HG03432 (cell line): ENCODE data around the gene FSCN2.
A peak's percentile ranks its signal among the peaks of the same experiment; 100 is the strongest.

Experiments
- ATAC-seq: cut with Tn5 transposase; IDR thresholded peaks from one replicate; pipeline ENCODE4 v1.9.1; 2021; ENCODE audit warnings: mild to moderate bottlenecking, moderate library complexity; ENCODE audit not compliant: unreplicated experiment

Gene FSCN2

DNA sequence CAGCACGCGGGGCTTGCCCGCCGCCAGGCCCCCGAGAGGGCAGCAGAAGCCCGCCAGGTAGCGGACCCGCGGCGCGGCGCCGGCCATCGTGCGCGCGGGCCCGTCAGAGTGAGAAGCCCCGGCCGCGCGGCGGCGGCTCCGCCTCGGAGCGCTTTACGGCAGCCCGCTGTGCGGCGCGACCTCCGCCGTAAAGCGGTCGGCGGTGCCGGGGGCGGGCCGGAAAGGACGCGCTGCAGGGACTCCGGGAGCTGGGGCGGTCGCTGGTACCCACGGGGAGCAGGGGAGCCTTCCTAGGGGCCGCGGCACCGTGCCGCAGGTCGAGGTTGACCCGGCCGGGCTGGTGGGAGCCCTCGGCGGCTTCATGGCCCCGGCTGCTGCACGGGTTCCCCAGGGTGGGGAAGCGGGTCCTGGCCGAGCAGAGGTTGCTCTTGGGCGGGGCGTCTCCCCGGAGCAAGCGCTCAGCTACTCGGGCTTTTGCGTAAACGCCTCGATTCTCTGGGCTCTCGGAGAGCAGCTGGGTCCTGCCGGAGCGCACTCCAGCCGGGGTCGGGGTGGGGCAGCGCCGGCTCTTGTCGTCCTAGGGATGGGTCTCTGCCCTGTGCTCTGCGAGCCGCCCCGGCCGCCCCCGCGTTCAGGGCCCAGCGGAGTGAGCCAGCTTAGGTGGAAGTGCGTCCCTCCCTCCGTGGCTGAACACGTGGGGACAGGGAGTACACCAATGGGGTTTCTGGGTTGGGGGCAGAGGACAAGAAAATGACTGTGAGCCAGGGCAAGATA is 24.3 kb downstream of the FSCN2 start, which contains the start of gene FAAP100:
TSS of gene FAAP100 (minus strand) at position 110 of the 774 bp plus-strand sequence. CDS start at position 87, 23 bp downstream.
- peak; percentile 51 for ATAC-seq

DNA sequence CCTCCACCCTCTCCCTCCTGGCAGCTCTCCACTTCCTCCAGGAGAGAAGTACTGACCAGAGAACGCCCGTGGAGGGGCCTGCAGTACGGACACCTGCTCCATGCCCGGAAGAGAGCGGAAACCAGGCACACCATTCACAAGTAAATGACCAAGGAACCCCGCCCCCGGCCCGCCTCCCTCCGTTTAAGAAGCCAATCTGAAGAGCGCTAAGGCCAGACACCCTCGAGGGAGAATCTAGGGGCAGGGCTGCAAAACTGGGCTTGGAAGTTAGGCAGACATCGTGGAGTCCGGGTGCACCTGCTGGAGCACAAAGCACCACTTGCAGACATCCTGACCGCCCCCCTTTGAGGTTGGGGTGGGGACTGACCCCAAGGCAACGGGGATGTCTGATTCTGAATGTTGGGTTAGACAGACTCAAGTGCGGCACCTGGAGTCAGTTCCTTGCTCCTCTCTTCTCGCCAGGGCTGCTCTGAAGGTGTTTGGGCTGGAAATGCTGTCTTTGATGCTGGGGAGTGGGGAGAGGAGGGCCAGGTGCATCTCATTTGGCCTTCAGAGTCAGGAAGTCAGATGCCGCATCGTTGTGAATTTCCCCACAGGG is 24.9 kb downstream of the FSCN2 start:
- ATAC-seq = peak; percentile 32

DNA sequence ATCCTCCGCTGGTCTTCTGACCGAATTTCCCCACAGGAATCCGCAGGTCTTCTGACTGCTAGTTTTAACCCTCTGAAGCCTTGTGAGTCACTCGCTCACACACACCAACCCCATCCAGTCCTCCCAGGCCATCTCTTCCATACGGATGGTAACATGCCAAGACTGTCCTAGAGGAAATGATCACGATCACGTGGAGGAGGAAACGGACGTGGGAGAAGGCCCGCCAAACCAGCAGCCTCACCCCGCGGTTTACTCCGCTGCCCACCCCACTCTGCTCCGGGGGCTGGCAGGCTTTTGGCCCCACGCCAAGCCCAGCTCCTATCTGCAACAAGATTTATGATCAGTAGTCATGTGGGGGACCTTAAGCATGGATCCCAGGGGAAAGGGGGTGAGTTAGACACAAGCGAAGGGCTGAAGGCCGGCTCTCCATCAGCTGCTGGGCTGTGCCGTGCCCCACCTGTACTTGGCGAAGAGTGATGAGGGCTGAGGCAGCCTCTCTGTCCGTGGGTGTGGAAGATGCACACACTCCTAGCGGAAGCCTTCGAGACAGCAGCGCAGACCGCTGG is 25.5 kb downstream of the FSCN2 start:
- no peak for ATAC-seq

DNA sequence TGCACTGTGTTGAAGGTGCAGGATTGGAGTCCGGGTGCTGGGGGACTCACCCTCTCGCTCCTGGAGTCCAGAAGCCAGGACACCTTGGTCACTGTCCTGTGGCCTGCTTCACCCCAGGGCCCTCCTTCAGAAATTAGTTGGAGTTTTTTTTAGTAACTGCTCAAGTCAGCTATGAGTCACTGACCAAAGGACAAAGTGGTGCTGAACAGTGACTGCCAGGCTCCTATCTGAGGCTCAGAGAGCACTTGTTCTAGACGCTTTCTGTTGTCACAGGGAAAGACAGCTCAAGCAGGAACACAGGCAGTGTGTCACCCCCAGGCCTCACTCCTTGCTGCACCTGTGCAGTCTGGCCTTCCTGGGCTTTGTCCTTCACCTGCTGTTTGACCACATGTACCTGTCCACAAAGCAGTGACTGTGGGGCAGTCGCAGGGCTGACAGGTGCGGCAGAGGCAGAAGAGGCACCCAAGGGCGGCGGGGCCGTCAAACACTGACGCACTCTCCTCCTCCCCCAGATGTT is 28.1 kb downstream of the FSCN2 start:
- no peak for ATAC-seq

DNA sequence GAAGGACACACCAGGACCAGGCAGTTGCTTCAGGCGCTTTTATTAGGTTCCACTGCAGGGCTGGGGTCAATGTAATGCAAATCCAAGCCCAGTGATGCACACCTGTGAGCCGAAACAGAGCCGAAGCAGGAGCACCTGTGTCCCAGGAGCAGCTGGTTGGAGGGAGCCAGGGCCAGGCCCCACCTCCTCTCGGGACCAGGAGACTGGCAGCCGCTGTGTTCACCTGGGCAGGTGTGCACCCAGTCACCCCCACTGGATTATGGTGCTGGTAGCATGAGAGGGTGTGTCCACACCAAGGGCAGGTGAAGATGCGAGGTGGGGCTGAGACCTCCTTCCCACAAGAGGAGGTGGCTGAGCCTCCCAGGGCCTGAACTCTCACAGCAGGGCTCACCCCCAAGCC is 28.7 kb downstream of the FSCN2 start:
- no peak for ATAC-seq

DNA sequence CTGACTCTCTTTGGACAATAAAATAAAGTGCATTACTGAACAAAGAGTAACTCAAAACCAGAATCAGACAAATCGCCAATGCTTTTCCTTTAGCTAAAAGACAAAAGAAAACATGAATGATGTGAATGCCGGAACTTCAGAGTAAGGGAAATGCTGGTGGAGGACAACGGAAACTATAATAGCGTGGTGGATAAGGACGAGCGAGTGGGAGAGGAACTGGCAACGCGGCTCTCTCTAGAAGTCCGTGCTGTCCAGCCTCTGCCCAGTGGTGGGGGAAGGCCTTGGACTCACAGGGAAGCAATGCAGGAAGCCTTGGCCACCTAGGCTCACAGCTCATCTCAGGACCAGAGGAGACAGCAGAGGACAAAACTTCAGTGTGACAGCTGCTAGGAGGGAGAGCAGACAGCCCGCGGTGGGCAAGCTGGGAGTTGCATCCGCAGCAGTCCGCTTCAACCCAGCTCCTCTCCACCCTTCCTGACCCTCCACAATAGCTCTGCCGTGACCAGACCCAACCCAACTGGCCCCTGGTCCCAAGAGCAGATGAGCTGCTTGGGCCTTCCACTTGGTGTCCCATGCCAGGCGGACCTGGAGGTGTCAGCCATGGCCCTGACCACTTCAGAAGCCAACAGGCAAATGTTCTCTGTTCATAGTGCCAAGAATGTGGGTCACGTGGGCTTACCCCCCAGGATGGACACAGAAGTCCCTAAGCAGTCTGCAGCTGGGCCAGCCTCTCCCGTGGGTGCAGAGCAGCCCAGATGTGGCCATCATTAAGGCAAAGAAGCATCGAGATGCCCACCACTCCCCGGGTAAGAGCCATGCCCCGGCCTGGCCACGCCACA is 29.3 kb downstream of the FSCN2 start:
- ATAC-seq = no peak

DNA sequence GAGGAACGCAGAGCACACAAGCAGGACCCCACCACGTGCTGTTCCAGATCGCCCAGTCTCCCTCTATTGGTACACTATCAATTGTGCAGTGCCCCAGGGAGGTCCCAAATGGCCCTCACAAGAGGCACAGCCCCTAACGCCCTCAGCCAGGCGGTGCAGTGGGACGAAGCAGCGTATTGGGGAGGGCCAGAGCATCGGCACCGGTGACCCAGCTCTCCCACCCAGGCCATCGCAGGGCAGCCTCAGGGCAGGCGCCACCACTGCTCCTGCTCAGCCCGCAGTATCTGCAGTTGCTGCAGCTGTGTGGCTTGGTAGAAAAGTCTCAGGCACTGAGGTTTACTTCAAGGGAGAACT is 29.9 kb downstream of the FSCN2 start:
- ATAC-seq = no peak

DNA sequence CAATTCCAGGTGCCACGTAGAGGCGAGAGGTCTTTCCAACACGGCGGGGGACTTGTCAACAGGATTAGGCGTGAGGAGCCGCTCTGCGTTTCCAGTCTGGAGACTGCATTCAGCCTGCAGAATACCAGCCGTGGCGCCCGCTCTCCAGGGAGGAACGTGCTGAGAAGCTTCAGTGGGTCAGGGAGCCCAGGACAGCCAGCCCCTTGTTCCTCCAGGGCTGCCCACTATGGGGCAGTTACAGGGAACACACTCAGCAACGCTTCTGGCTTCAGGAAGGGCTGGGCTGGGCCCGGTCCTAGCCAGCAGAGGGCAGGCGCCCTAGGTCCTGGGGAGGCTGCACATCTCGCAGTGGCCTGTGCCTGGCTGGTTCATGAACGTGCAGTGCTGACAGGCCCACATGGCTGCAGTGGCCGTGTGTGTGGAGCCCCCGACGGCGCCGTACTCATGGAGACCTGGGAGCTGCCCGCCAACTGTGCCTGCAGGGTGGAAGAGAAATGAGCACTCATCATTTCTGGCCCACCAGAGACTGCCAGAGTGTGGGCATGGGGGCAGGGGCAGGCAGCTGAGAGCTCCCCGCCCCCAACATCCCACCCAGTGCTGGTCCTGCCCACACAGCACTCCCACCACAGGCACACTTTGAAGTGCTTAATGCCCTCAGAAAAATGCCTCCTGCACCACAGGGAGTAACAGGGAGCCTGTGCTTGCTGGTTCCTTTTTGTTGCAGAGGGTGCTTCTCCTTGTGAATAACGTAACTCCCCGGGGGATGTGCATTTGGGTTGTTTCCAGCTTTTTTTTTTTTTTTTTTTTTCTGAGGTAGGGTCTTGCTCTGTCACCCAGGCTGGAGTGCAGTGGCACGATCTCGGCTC is 31.0 kb downstream of the FSCN2 start:
- no peak for ATAC-seq

DNA sequence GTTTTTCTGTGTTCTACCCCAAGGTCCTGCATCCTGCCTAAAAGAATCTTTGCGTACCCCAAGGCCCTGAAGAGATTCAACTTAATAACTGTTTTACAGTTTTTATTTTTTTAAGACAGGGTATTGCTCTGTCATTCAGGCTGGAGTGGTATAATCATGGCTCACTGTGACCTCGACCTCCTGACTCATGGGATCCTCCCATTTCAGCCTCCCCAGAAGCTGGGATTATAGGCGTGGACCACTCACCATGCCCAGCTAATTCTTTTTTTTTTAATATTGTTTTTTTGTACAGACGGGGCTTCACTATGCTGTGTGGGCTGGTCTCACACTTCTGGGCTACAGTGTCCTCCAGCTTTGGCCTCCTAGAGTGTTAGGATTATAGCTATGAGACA is 33.3 kb downstream of the FSCN2 start:
- no peak for ATAC-seq

DNA sequence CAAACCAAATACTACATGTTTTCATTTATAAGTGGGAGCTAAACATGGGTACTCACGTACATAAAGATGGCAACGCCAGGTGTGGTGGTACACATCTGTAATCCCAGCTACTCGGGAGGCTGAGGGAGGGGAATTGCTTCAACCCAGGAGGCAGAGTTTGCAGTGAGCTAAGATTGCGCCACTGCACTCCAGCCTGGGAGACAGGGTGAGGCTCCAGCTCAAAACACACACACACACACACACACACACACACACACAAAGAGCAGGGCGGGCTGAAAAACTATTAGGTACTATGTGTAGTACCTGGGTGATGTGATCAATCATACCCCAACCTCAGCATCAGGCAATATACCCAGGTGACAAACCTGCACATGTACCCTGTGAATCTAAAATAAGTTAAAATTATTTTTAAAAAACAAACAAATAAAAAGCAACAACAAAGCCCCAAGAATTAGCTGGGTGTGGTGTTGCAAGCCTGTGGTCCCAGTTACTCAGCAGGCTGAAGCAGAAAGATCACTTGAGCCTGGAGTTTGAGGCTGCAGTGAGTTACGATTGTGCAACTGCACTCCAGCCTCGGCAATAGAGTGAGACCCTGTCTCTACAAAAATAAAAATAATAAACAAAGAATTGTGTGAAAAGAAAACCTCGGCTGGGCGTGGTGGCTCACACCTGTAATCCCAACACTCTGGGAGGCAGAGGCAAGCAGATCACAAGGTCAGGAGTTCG is 35.8 kb downstream of the FSCN2 start:
- ATAC-seq = no peak

DNA sequence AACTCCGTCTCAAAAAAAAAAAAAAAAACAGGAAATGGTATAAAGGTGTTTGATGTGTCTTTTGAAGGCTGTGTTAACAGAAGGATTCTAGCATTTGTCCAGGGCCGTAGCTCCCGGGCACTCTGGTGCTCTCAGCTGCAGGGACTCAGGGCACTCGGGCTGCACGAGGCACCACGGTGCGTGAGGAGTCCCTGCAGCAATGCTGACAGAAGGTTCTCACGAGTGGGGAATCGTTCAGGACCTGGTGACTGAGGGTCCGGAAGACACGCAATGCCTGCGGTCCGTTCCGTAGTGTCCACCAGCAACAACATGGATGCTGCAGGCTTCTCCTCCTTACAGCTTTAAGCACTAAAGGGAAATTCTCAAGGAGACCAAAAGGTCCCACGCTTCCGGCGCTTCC is 36.6 kb downstream of the FSCN2 start:
- no peak for ATAC-seq

DNA sequence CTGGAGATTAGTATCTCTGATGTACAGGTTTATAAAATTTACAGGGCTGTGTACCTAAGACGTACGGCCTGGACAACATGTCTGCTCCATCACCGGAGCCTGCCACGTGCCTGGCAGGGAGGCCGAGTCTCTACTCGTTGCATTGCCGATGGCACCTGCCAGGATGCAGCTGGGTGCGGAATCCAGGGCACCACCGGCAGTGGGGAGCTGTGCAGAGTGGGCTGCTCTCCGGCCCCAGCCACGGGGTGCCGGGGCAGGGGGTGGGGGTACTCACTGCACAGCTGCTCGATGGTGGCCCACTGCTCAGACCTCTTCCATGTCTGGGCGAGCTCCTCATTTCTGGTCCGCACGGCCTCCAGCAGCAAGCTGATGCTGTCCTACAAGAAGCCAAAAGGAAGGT is 37.1 kb downstream of the FSCN2 start:
- ATAC-seq = no peak

DNA sequence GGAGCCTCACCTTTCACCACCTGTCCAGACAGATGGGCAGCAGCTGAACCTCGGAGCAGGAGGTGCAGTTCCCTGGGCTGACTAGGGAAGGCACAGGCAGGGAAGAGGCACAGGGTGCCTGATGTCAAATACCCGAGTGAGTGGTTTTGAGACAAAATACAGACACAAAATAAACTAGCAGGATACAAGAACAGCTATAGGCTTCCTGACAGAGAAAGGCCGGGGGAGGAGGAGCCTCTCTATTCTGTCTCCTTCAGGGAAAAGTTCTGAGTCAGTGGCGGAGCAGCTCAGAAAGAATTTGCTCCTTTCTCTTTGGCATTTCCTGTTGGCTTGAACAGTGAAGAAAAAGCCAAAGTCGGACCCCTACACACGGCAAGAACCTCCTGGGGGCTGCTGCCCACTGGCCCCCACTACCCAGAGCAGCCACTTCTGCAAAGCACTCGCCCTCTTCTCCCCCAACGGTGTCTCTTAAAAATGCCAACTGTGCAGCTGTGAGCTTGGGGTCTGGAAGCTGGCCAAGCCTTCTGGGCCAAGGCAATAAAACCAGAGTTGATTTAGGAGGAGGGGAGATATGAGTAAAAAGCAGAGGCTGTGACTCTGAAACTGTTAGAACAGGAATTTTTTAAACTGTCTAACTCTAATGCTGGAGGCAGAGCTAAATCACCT is 38.4 kb downstream of the FSCN2 start:
- no peak for ATAC-seq

DNA sequence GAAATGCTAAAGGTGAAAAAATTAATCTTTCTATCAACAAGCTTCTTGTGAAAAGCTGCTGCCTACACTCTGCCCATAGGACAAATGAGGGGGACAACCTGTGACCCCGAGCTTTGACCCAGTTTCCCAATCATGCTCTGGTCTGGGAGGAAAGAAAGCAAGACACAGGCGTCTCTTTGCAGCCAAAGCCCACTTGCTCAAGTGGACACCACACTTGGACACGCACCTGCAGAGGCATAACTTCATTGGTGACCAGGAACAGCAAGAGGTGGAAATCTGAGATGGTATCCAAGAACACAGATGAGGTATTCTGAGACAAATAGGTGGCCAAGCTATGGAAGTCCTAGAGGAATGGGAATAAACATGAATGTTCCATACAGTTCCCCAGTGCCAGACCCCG is 39.0 kb downstream of the FSCN2 start:
- no peak for ATAC-seq

DNA sequence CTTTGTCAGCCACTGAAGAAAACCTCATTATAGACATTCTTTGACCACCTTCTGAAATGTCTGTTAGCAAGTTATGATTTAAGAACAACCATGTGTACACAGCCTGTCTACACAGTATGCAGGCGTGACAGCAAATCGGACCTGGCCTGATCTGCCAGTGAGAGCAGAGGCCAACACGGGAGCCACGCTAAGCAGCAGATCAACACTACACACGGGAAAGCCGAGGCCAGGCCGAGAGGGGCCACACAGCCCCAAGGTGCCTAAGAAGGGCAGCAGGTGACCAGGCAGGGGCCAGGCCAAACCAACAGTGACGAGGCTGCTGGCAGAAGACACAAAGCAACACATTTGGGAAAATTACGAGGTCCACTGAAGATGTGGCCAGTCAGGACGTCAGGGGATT is 40.2 kb downstream of the FSCN2 start:
- no peak for ATAC-seq

DNA sequence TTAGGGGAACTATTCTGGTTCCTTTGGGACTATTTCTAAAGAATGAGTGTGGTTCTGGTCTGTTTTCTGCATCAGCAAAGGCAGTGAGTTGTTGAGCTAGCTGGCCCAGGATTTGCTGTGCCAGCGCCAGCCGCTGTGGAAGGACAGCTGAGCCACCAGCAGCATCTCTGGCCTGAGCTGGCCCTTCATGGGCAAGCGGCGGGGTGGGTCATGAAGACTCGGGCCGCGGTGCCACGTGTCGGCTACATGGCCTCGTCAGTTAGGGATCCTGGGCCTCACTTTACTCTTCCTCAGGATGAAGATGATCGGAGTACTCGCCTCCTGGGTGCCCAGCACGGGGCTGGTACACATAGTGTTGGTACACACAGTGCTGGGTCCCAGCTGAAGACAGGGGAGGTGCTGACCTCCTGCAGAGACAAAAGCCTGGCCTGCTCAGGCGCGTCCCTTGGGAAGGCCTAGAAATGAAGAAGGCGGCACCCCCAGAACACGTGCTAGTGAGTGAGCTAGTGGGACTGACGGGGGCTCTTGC is 41.9 kb downstream of the FSCN2 start:
- ATAC-seq = no peak

DNA sequence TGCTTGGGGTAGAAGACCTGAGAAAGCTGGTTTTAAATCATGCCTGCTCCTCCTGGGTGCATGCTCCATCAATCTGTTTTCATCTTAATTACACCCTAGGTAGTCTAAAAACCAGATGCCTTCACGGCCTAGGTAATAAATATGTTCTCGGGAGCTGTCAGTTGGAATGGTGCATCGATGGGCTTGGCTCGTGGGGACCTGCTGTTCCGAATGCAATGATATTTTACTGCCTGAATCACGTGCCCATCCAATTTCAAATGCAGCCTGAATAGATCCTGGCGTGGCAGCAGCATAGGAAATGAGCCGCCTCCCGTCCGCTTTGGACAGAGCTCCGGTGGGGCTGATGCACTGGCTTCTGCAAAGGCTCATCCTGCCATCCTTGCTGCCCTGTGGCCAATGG is 42.8 kb downstream of the FSCN2 start:
- no peak for ATAC-seq

DNA sequence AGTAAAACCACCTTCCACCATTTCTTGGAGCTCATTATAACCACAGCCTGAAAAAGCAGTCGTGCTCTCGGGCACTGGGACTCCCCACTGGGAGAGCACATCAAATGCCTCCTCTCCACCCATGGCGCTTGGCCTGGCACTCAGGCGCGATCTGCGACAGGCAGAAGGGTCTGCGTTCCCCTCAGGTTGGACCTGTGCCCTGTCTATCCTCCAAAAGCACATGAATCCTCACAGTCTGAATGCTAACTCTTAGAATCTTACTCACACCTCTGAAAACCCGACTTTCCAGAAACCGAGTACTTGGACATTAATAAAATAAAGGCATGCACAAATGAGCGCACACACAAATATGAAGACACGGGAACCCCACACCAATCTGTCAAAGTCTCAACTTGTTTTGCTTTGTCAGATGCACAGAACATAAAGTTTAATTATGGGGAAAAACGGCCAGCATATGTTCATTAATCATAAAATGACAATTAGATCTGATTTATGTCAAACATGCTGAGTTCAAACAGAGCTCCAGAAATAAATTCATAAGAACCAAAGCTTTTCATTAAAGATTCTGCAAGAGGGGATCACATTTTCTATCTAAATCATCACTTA is 44.5 kb downstream of the FSCN2 start:
- no peak for ATAC-seq
